RWPE1 (cell line): ENCODE data around the gene CDK5.

Experiments
- CTCF ChIA-PET: fragments of 350-600 bp; sonication (Branson Sonifier 250); formaldehyde crosslinking; extraction: SDS; loops from one replicate; lab custom pipeline; 2021; lab: Yijun Ruan, JAX
- POLR2A ChIA-PET: fragments of 400-600 bp; formaldehyde crosslinking; extraction: SDS; loops from one replicate; lab custom pipeline; 2020; ENCODE audit warnings: antibody characterized with exemption; ENCODE audit not compliant: low non-redundant PET; lab: Yijun Ruan, JAX
- DNase-seq: peaks from one replicate; pipeline ENCODE4 v3.0.0; 2012; ENCODE audit warnings: low spot score
- H3K27ac ChIP-seq: fragments of 450-650 bp; 2 replicates; pipeline ENCODE4 v1.5.1; 2017
- CTCF ChIP-seq: fragments of 450-650 bp; conservative IDR thresholded peaks from 2 replicates; pipeline ENCODE4 v1.5.1; 2017; ENCODE audit warnings: low read depth, mild to moderate bottlenecking

Gene CDK5

DNA sequence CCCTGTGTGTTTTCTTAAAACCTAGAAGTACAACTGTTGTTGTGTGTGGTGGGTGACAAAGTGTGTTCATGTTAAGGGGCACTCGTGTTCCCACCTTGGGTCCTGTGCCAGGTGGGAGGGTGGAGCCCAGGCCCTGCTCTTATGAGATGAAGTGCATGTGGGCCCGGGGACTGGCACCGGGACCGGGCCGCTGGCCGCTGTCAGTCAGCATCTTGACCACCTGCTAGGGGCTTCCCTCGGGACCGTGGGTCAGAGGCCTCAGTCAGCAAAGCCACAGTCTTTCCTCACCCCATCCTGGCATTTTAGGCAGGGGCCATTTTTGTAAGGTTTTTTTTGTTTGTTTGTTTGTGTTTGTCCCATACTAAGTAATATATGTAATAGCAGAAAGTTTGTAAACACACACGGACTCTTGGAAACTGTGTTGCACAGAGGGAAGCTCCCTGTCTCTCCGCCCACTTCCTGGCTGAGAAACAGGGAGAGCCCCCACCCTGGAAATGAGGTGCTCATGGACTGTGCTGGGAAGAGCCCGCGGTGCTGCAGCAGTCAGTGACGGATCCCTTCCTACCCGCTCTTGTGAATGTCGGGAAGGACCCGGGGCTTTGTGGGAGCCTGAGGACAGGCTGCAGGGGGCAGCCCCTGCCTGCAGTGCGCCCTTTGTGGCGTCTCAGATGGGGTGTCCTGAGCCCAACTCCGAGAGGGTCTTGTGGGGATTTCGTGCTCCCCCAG lies 42.0 kb upstream of the CDK5 start:
- peak overlapping the region; percentile 26; the same call in 1 of the 2 replicates for H3K27ac ChIP-seq
- ChIA-PET POLR2A (no interaction called here), CTCF (no interaction called here)
- TF ChIP-seq CTCF, result no peak
- DNase-seq, result no peak

DNA sequence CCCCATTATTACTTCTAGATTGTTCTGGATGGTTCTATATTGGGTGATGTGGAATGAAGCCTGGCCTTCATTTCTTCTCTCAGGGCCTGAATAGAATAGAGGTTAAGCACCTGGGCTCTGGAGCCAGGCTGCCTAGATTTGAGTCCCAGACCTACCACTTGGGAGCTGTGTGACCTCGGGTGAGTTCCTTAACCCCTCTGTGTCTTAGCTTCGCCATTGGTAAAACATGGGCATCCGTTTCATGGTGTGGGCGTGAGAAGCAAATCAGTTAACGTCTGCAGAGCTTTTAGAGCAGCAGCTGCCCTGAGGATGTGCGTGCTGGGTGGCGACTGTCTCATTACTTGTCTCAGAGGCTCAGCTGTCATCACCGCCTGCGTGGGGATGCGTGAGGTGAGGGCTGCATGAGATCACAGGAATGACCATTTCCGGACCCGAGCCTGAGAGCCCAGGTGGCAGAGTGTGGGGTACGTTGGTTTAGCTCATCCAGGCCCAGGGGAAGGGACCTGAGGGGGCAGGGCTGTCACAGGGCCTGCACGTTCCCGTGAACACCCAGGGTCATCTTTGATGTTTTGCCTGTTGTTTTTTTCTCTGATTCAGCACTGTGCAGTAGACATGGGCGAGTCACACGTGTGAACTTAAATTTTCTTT lies 38.3 kb upstream of the CDK5 start:
- DNase-seq, result no peak
- peak overlapping the region; percentile 9; the same call in 1 of the 2 replicates for H3K27ac ChIP-seq
- no peak for TF ChIP-seq CTCF
- POLR2A ChIA-PET, result no interaction called here
- CTCF ChIA-PET, result interaction anchor here (0.5 kb wide), 1 partner anchor 1711 kb away, joined by 4 read pairs; no protein-coding TSS in a partner anchor

DNA sequence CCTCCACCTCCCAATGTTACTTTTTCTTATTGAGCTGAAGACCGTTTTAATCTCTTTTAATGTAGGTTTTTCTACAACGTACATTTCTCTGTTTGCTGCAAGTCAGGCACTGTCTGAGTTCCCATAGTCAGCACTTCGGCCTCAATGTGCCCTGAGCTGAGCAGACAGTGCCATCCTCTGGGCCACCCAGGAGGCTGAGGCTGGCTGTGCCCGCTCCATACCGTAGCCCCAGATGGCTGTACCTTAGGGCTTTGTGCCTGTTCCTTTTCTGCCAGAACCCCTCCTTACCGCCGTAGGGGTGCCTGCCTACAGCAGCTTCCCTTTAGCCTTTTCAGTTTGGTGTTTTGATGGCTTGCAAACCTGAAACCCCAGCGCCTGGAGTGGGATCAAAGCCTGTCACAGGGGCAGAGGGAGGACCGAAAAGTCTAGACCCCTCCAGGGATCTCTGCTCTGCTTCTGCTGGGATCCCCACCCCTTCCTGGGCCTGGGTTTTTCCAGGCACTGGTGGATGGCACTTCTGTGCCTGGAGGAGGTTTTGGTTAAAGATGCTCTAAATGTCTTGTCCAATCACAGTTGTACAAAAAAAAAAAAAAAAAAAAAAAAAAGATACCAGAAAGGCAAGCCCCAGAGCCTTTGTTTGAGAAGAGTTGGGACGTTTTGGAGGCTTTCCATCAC lies 37.6 kb upstream of the CDK5 start:
- H3K27ac ChIP-seq, result peak overlapping the region; percentile 49
- ChIA-PET CTCF (interaction anchor here (0.5 kb wide), 1 partner anchor 1710 kb away, joined by 4 read pairs; no protein-coding TSS in a partner anchor), POLR2A (interaction anchor here (0.6 kb wide), 1 partner anchor 439 kb away, joined by 5 read pairs; no protein-coding TSS in a partner anchor)
- no peak for TF ChIP-seq CTCF
- DNase-seq, result no peak

- TF ChIP-seq CTCF, result no peak
- peak overlapping the region; percentile 49 for H3K27ac ChIP-seq
- DNase-seq, result no peak
- ChIA-PET POLR2A (interaction anchor here (0.6 kb wide), 1 partner anchor 440 kb away, joined by 5 read pairs; no protein-coding TSS in a partner anchor), CTCF (no interaction called here)
Measured at GRCh38 chr7:151094675-151095074, 37.0 kb upstream of the CDK5 start.

- no peak overlapping the region for H3K27ac ChIP-seq
- ChIA-PET POLR2A (no interaction called here), CTCF (no interaction called here)
- no peak for DNase-seq
- no peak for TF ChIP-seq CTCF
Measured at GRCh38 chr7:151093748-151094147, 36.1 kb upstream of the CDK5 start.

GRCh38 chr7:151091988-151092387 lies 34.3 kb upstream of the CDK5 start:
- POLR2A ChIA-PET, result no interaction called here
- TF ChIP-seq CTCF, result no peak
- CTCF ChIA-PET, result no interaction called here
- no peak for DNase-seq
- peak overlapping the region; percentile 22 for H3K27ac ChIP-seq
